Measurements from ENCODE around the gene ISYNA1.

ISYNA1 gene

DNA sequence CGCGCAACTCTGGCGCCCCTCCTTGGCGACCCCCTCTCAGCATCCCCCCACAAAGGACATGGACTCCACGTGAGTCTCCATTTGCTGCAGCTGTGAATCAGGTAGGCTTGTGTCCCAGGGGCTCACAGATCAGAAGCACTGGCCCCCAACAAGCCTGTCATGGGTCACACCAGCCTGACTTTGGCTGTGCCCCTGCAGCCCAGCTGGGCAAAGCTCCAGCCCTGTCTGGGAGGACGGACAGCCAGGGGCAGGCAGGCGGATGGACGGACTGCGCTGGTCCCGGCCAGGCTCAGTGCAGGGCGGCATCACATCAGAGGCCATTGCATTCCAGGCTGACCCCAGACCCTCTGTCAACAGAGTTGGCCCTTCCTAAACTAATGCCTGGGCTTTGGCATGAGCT is 28.4 kb upstream of the ISYNA1 start:
- no peak for DNase-seq

DNA sequence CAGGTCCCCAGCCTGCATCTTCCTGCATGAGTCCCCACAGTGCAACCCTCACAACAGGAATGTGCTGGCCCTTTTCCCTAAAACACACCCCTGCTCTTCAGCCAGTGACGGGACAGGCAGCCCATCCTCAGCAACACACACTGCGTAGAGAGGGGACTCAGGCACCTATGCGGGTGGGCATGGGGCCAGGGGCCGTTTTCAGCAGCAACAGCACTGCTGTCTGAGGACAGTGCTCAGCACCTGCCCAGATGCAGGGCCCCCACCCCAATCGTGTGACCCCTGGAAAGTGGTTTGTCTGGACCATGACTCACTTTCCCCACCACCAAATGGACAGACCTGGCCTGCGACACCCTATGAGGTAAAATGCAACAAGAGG is 28.0 kb upstream of the ISYNA1 start:
- DNase-seq = no peak

DNA sequence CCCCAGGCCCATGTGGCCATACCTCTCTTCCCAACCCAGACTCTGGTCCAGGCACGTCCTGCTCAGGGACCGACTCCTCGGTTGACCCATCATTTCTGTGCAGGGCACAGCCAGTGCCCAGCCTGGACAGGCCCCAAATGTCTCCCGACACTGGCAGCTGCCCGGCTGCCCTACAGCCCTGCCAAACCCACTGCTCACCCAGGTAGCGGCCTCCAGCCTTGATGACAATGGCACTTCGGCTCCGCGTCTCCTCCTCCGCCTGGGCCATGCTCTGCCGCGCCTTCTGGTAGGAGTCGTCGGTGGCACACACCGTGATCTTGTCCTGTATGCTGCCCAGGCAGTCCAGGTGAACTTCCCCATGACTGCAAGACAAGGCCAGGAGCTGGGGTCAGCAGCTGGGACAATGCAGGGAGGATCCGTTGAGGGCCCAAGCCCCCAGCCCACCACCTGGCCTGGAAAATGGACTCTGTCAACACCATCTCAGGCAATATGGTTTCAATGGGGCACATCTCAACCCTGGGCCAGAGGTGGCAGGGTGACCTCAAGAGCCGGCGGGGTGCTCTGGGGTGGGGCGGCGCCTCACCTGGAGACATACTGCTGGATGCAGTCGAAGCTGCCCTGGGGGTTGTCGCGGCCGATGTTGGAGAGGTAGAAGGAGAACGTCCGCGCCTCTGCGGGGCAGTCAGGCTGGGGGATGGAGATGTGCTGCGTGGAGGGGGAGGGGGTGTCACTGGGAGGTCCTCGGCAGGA is 27.5 kb upstream of the ISYNA1 start:
- no peak for DNase-seq

DNA sequence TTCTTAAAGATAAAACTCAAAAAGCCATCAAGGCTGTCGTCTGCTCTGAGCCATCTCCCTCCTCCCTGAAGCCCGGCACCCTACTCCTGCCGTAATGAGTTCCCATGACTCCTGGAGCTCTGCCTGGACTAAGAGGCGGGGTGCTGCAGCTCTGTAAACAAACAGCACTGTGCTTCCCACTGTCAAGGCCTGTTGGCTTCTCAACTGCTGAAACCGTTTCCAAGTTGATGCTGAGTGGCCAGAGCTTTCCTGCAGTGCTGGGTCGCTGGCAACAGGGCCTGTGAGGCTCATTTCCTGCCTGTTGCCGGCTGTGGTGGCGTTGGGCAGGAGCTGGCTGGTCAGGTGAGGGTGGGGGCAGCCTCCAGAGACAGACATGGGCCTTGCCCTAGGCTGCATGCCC is 26.7 kb upstream of the ISYNA1 start:
- DNase-seq = no peak

DNA sequence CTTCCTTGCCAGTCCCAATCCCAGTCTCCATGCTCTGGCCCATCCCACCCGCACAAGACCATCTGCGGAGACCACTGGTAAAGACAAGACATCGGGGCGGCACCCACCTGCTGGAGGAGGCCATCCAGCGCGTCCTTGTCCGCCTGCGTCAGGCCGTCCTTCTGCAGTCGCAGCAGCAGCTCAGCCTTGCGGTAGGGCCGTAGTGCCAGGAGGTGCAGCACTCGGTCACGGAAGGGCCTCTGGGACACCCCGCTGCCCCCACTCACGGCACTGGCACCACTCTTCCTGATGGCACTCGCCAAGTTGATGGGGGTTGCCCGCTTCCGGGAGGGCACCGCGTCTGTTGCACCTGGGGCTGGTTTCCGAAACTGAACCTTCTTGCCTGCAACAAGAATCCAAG is 23.5 kb upstream of the ISYNA1 start:
- no peak for DNase-seq

DNA sequence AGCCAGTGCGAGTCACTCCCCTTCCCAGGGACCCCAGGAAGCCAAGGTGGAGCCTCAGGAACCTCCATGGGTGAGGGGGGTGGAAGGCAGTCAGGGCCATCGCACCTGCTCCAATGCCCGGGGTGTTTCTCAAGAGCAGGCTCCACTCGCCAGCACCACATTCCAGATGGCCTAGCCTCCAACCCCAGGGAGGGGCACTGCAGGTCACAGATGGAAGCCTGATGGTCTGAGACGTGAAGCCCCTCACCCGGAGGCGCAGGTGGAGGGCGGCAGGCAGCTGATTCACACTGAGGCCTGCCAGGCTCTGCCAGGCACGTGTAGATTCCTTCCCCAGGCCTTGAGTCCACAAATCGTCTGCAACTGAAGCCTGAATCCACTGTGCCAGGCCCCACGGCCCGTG is 23.0 kb upstream of the ISYNA1 start:
- no peak for DNase-seq

DNA sequence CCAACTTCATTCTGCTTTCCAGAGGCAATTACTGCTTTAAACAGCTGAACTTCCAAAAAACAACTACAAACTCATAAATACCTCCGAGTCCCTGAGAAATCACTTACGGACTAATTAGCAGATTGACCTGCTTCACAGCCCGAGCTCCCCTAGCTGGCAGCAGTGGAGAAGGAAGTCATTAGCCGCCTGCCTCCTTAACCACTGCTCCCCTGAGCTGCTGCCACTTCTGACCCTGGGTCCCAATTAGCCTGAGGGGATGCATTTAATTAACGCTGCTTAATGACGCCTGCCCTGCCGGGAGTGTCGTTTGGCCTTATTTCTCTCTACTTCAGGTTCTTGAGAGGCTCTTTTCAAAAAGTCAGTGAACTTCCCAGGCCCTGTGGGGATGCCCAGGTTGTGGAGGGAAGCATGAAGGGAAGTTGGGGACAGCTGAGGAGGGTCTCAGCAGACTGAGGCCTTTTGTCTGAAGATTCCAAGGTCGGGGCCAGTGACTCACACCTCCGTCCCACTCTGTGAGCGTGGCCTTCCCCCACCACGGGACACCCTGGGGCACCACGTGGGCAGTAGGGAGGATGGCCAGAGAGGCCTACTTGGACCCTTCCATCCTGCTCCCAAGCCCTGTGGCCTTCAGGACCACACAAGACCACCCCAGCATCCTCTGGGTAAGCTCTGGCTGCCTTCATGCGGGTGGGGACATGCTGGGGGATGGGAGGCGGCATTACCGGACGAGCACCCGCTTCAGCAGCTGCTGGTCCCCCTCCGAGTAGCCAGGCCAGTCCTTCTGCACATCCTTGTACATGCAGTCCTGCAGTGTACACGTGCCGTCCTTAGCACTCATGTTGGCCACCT is 19.8 kb upstream of the ISYNA1 start:
- DNase-seq = no peak

DNA sequence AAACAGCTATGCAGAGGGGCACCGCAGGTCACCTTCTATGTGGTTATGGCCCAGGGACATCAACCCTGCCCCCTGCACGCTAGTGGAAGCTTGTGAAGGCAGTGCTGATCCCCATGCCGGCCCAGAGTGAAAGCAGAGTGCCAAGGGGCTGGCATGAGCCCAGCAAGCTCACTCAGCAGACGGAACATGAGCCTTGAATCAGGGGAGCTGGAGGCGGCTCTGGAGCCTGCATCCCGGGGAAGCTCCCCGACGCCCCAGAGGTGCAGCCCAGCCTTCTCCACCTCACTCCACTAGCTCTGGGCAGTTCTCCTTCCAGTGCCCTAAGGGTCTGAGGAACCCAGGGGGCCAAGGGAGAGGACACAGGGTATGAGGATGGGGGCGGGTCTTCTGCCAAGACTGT is 19.0 kb upstream of the ISYNA1 start:
- no peak for DNase-seq

DNA sequence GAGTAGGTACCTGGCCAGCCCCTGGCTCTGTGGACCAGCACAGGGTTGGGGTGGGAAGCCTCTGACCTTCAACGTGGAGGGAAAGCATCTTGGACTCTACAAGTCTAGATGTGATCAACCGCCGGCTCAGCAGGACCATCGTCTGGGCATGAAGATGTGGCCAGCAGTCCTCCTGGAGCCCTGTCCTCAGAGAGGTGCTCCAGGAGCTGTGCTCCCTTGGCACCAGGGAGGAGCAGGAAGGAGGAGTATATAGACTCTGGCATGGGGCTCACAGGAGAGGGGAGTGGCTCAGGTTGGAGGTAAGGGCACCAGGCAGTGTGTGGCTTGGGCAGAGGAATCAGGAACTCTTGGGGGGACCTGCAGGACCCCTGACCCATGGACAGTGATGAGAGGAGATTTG is 18.3 kb upstream of the ISYNA1 start:
- DNase-seq = no peak

DNA sequence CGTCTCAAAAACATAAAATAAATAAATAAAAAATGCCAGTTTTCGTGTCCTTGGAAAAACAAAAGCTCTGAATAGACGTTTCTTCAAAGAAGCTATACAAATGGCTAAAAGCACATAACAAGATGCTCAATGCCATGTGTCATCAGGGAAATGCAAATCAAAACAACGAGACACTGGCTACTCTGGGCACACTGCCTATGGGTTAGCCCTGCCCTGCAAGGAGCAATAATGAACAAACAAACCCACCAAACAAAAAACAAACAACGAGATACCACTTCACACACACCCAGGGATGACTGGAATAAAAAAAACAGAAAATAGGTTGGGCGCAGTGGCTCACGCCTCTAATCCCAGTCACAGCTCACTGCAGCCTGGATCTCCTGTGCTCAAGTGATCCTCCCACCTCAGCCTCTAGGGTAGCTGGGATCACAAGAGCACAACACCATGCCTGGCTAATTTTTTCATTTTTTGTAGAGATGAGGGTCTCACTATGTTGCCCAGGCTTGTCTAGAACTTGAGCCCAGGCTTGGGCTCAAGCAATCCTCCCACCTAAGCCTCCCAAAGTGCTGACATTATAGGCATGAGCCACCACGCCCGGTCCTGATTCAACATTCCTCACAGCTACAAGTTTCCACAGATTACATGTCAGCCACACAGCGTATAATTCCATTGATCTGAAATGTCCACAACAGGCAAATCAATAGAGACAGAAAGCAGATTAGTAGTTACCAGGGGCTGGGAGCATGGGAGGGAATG is 15.5 kb upstream of the ISYNA1 start:
- DNase-seq = no peak

DNA sequence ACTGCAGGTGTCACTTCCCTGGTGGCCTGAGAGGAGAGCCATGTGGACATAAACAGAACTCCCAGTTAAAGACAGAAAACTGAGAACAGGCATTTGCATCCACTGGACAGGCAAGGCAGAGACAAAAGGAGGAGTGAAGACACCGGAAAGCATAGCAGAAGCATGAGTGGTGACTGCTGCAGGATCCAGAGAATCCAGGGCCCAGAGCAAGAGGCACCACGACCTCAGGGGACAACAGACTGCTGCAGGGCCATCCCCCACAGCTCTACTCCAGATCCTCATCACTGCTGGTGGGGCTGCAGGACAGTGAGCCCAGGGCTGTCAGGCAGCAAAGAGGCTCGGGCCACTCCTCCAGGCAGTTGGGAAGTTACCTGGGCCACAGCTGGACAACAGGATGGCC is 14.5 kb upstream of the ISYNA1 start:
- DNase-seq = no peak

DNA sequence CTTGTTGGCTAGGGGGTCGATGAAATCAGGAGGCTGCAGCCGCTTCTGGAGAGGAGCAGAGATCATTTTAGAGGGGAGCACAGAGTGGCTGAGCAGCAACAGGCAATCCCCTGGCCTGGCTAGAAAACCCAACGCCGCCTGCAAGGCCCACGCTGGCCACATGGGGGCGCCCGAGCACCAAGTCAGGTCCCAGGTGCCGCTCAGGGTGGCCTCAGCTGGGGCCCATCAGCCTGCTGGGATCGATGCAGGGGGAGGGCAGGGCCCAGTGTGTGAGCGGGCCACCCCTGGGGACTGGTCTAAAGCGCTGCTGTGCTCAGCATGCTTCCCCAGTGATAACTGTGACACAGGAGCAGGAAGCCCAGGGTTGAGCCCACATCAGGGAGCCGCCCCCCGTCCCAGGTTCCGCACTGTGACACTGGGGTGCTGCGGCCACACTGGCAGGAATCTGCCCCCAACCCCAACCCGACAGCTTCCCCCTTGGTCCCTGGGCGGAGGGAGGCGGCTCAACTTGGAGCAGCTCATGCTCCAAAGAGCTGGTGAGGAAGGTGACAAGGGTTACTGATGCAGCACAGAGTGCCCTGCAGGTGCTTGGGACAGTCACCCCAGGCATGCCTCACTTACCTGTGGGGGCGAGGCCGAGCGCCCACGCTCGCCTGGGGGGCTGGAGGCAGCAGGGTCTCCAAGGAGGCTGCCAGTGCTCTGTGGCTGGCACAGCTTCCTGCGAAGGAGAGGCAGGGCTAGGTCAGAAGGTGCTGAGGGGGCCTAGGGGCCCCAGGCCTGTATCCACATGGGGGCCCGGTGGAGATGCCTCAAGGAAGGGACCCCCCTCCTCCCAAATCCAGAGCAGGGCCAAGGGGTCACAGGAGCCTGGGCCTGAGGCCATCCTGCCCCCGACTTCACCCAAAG is 13.3 kb upstream of the ISYNA1 start:
- peak; percentile 83 for DNase-seq

DNA sequence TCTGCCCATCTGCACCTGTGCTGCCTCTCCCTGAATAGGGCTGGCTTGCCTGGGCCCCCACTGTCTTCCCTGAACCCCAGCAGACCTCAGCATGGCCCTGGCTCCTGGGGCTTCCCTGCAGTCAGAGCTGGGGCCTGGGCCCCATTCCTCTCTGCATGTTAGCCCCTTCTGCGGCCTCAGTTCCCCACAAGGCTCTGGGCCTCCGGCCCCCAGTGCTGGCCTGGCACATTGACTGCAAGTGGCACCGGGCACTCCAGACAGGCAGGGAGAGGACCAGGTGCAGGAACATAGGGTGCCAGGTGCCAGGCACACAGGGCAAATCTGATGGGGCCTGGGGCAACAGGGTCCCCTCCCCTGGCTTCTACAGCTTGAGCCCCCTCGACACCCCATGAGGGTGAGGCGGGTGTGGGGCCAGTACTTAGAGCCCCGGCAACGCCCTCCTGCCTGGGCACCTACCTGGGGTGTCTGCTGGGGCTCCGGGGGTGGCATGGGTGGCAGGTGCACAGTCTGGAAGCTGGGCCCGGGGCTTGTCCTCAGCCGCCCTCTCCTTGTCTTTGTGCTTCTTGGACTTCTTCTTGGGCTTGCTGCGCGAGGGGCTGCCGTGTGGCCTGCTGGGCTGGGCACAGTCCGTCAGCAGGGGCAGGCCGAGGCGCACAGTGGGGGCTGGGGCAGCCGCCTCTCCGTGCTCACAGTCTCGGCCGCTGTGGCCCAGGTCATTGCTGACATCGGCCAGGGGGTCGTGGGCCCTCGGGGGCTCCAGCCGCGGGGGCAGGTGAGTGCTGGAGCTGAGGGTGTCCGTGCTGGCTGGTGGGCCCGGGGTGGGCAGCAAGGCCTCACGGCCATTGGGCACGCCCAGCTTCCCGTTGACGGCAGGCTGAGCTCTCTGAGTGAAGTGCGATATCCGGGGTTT is 12.3 kb upstream of the ISYNA1 start:
- DNase-seq = no peak

DNA sequence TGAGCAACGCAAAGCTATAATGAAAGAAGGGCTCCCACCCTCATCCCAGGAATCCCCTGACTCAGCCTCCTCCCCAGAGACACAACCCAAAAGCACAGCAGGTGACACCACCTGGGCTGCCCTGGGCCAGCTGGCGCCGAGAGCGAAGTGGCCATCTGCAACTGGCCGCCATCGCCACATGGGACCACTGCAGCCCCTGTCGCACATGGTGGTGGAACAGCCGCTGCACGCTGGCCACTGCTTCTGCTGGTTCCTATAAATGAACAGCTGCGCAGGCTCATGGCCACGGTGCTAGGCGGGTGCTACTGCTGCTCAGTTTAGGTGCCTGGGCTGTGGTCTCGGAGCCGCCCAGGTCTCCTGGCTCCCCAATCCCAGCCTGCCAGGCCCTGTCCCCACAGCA is 11.6 kb upstream of the ISYNA1 start:
- DNase-seq = no peak

DNA sequence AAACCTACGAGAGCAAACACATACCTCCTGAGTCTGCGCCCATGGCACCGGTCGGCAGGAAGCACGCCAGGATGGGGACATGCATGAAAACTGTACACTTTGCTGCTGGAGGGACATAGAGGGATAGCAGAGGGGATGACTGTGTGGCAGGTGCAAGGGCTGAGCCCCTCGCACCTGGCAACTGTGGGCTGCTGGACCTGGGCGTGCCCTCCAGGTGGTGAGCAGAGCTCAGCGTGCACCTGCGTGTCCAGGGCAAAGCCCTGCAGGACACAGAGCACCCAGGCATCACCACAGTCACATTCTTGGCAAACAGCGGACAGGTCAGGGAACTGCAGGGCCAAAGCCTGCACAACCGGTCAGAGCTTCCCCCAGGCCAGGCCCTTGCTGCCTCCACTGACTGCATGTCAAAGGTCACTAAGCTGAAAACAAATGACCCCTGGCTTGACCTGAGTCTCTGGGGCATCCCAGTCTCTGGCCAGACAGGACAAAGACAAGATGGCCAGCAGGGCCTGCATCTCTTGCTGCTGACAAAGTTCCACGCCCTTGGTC is 9.0 kb upstream of the ISYNA1 start:
- no peak for DNase-seq

DNA sequence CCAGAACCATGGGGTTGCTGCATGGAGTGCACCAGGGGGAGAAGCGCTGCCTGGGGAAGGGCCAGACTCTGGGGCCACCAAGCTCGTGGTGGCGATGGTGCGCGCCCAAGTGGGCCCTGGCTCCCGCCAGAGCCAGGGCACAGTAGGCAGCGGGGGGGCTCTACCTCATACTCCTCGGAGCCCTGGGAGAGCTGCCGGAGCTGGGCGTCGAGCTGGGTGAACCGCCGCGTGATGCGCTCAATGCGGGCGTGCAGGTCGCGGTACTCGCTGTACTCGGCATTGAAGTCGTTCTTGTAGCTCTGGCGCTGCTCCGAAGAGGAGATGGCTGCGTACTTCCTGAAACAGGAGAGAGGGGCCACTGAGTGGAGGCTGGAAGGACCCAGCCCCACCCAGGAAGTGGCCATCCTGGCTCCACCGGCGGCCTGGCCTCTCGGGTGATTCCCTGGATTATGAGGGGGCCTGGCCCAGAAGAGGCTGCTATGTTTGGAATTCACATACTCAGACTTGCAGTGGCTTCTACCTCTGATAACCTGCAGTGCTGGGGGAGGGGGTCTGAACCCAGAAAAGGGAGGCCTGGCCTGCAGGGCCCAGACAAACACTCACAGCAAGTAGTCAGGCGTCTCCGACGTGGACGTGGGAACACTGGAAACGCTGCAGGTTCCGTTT is 8.3 kb upstream of the ISYNA1 start:
- DNase-seq = no peak

DNA sequence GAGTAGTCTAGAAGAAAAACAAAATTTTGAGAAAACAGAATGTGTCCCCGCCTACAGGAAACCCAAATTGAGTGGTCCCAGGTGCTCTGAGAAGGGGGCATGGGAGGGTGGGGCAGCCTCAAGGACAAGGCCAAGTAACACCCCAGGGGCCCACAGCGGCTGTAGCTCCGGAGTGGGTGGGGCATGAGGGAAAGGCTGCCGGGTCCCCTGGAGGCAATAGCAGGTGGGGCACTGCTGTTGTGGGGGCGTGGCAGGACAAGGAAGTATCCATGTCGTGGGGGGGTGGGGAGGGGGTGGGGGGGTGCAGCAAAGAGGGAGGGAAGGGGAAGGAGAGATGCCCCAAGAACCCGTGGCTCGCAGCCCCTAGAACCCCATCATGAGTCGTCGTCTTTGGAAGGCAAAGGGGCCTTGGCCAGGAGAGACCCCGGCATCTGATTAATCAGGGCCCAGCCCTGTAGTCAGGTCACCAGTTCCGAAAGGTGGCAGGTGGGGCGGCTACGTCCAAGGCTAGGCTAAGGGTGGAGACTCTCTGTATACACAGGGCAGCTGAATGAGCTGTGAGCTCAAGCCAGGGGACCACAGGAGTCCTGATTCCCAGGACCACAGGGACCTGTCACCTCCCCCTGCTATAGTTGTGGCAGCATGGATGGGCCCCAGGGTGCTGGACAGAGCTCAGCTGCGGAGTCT is 7.5 kb upstream of the ISYNA1 start:
- no peak for DNase-seq

DNA sequence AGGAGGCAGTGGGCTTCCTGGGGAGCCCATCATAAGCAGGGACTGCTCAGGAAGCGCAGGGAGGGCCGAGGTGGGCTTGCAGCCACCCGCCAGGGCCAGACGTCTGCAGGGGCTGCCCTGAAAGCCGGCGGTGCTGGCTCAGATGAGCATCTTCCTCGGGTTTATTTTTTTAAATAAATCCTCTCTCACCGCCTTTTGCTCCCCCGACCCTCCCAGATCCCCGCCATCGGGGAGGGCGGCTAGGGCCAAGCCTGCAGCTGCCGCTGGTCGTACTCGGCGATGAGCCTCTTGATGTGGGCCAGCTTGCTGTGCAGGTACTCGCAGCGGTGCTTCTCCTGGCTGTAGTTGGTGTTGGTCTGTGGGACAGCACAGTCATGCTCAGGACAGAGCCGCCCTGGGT is 6.6 kb upstream of the ISYNA1 start:
- DNase-seq = no peak

DNA sequence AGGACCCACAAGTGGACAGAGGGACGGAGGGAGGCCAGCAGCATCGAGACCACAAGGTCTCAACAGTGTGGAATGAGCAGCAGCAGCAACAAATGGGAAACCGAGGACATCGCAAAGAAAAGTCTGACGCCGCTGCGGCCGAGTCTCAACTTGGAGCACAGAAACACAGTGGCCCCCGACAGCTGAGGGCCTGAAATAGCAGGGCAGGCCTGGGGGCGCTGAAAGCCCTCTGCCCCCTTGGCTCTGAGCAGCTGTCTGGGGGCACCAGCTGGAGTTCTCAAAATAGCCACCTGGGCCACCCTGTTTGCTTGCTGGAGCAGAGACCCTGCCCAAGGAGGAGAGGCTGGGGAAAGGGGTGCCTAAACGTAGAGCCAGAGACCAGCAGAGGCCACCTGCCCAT is 5.9 kb upstream of the ISYNA1 start:
- no peak for DNase-seq

DNA sequence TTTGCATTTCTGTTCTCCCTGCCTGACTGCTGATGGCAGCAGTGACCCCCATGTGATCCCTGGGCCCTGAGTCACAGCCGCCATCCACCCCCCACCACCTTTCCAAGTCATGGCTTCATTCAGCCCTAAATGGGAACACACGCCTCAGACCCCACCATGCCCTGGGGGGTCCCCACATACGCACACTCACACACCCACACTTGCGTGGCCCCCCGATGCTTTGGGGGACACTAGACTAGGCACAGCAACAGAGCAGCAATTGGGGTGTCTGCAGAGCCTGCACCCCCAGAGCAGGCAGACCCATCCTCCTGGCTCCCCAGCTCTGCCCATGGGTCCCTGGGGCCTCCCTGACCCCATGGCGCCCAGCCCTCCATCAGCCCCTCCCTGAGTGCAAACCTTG is 5.5 kb upstream of the ISYNA1 start:
- DNase-seq = no peak
